MM.1S (cell line): ENCODE data around the gene ZBTB42.

Experiments used
- DNase-seq: peaks from one replicate; pipeline ENCODE4 v3.0.0-alpha.2; 2015
- H2AFZ ChIP-seq: fragments of 300-600 bp; sonication (generic); 2 replicates; pipeline ENCODE4 v1.6.0; 2016; ENCODE audit warnings: antibody characterized with exemption, low read length
- H3F3A ChIP-seq: fragments of 300-600 bp; sonication (generic); 2 replicates; pipeline ENCODE4 v1.6.1; 2016; ENCODE audit warnings: mild to moderate bottlenecking, antibody characterized with exemption, low read length, moderate library complexity, mixed read lengths; ENCODE audit not compliant: insufficient read depth
- H3K27ac ChIP-seq: fragments of 300-600 bp; sonication (generic); 2 replicates; pipeline ENCODE4 v1.5.1; 2016; ENCODE audit warnings: mild to moderate bottlenecking, low read length
- H3K27me3 ChIP-seq: fragments of 300-600 bp; sonication (generic); replicated peaks from 2 replicates; pipeline ENCODE4 v1.6.0; 2016; ENCODE audit warnings: low read length; ENCODE audit not compliant: insufficient read depth
- H3K36me3 ChIP-seq: fragments of 300-600 bp; sonication (generic); replicated peaks from 2 replicates; pipeline ENCODE4 v1.6.1; 2016; ENCODE audit warnings: mild to moderate bottlenecking, low read length, mixed read lengths; ENCODE audit not compliant: insufficient read depth
- H3K4me1 ChIP-seq: fragments of 300-600 bp; sonication (generic); 2 replicates; pipeline ENCODE4 v1.6.1; 2016; ENCODE audit warnings: low read length, mixed read lengths
- H3K4me2 ChIP-seq: fragments of 300-600 bp; sonication (generic); 2 replicates; pipeline ENCODE4 v1.6.0; 2016; ENCODE audit warnings: low read depth, low read length
- H3K4me3 ChIP-seq: fragments of 300-600 bp; sonication (generic); 2 replicates; pipeline ENCODE4 v1.5.1; 2016; ENCODE audit warnings: low read length, mixed read lengths
- H3K79me2 ChIP-seq: fragments of 300-600 bp; sonication (generic); 2 replicates; pipeline ENCODE4 v1.6.1; 2016; ENCODE audit warnings: mixed run types, low read length, mixed read lengths
- H3K9ac ChIP-seq: fragments of 300-600 bp; sonication (generic); 2 replicates; pipeline ENCODE4 v1.6.1; 2016; ENCODE audit warnings: low read length, mixed read lengths
- H3K9me2 ChIP-seq: fragments of 300-600 bp; sonication (generic); replicated peaks from 2 replicates; pipeline ENCODE4 v1.6.1; 2016; ENCODE audit warnings: mild to moderate bottlenecking, low read length, mixed read lengths; ENCODE audit not compliant: insufficient read depth
- H3K9me3 ChIP-seq: fragments of 300-600 bp; sonication (generic); replicated peaks from 2 replicates; pipeline ENCODE4 v1.6.1; 2016; ENCODE audit warnings: mild to moderate bottlenecking, low read length, mixed read lengths; ENCODE audit not compliant: insufficient read depth
- H4K20me1 ChIP-seq: fragments of 300-600 bp; sonication (generic); 2 replicates; pipeline ENCODE4 v1.6.1; 2016; ENCODE audit warnings: mild to moderate bottlenecking, low read length, moderate library complexity, mixed read lengths; ENCODE audit not compliant: insufficient read depth
- EZH2 ChIP-seq: fragments of 300-600 bp; sonication (generic); optimal IDR thresholded peaks from 2 replicates; pipeline ENCODE3; 2017; ENCODE audit warnings: low read depth, mild to moderate bottlenecking, antibody characterized with exemption, low read length, mixed read lengths
- EZH2phosphoT487 ChIP-seq: fragments of 300-600 bp; sonication (generic); IDR thresholded peaks from 2 replicates; pipeline ENCODE4 v1.6.1; 2018; ENCODE audit warnings: antibody characterized with exemption, low read length
- TF ChIP-seq, protein P1 (sequence below): fragments of 300-600 bp; sonication (generic); IDR thresholded peaks from 2 replicates; pipeline ENCODE4 v1.5.1; 2016; ENCODE audit warnings: antibody characterized with exemption, low read length, mixed read lengths

Gene ZBTB42

DNA sequence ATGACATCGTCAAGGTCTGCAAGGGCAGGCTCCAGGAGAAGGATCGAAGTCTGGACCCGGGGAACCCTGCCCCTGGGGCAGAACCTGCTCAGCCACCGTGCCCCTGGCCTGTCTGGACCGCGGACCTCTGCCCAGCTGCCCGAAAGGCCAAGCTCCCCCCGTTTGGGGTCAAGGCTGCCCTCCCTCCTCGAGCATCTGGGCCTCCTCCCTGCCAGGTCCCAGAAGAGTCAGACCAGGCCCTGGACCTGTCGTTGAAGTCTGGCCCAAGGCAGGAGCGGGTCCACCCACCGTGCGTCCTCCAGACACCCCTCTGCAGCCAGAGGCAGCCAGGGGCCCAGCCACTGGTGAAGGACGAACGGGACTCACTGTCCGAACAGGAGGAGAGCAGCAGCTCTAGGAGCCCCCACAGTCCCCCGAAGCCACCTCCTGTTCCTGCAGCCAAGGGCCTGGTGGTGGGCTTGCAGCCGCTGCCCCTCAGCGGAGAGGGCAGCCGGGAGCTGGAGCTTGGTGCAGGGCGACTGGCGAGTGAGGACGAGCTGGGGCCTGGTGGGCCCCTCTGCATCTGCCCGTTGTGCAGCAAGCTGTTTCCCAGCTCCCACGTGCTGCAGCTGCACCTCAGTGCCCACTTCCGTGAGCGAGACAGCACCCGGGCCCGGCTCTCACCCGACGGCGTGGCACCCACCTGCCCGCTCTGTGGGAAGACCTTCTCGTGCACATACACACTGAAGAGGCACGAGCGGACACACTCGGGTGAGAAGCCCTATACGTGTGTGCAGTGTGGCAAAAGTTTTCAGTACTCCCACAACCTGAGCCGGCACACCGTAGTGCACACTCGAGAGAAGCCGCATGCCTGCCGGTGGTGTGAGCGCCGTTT, 856 bp downstream of the ZBTB42 start:
- H2AFZ ChIP-seq = 0 out of 2 replicates have a peak overlapping the region, but pooled peaks have one; percentile 42
- H3K4me3 ChIP-seq = peak overlapping the region; percentile 65
- H3K36me3 ChIP-seq = no peaks in the 10 kb centered on the region
- peak overlapping the region; percentile 87 for H3K4me2 ChIP-seq
- TF ChIP-seq EZH2phosphoT487 (no peak), EZH2 (no peak)
- TF ChIP-seq, protein P1, sequence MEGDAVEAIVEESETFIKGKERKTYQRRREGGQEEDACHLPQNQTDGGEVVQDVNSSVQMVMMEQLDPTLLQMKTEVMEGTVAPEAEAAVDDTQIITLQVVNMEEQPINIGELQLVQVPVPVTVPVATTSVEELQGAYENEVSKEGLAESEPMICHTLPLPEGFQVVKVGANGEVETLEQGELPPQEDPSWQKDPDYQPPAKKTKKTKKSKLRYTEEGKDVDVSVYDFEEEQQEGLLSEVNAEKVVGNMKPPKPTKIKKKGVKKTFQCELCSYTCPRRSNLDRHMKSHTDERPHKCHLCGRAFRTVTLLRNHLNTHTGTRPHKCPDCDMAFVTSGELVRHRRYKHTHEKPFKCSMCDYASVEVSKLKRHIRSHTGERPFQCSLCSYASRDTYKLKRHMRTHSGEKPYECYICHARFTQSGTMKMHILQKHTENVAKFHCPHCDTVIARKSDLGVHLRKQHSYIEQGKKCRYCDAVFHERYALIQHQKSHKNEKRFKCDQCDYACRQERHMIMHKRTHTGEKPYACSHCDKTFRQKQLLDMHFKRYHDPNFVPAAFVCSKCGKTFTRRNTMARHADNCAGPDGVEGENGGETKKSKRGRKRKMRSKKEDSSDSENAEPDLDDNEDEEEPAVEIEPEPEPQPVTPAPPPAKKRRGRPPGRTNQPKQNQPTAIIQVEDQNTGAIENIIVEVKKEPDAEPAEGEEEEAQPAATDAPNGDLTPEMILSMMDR = no peak
- no peak overlapping the region; the same call in 1 of the 2 replicates for H3K9ac ChIP-seq
- H3F3A ChIP-seq = peaks cover 11% of the 10 kb centered on the region
- H3K9me2 ChIP-seq = no peaks in the 10 kb centered on the region
- DNase-seq = no peak
- no peaks in the 10 kb centered on the region for H3K27me3 ChIP-seq
- peaks cover 12% of the 10 kb centered on the region; the same call in 1 of the 2 replicates for H3K4me1 ChIP-seq
- no peak overlapping the region for H3K27ac ChIP-seq
- H3K79me2 ChIP-seq = no peaks in the 10 kb centered on the region
- no peaks in the 10 kb centered on the region for H3K9me3 ChIP-seq
- H4K20me1 ChIP-seq = no peaks in the 10 kb centered on the region

- no peak overlapping the region for H3K4me2 ChIP-seq
- H3K9ac ChIP-seq = no peak overlapping the region
- no peak overlapping the region for H2AFZ ChIP-seq
- H3K27ac ChIP-seq = no peak overlapping the region
- DNase-seq = no peak
- no peaks in the 10 kb centered on the region for H3K27me3 ChIP-seq
- H3K9me2 ChIP-seq = no peaks in the 10 kb centered on the region
- H3K79me2 ChIP-seq = no peaks in the 10 kb centered on the region
- H3K4me1 ChIP-seq = peaks cover 6% of the 10 kb centered on the region; the same call in 1 of the 2 replicates
- no peaks in the 10 kb centered on the region for H3K9me3 ChIP-seq
- TF ChIP-seq, protein P1 = no peak
- TF ChIP-seq EZH2 (no peak), EZH2phosphoT487 (no peak)
- peaks cover 9% of the 10 kb centered on the region for H3F3A ChIP-seq
- no peak overlapping the region for H3K4me3 ChIP-seq
- no peaks in the 10 kb centered on the region for H4K20me1 ChIP-seq
- no peaks in the 10 kb centered on the region for H3K36me3 ChIP-seq
Observed at GRCh38 chr14:104802394-104803184, 1.7 kb downstream of the ZBTB42 start.

DNA sequence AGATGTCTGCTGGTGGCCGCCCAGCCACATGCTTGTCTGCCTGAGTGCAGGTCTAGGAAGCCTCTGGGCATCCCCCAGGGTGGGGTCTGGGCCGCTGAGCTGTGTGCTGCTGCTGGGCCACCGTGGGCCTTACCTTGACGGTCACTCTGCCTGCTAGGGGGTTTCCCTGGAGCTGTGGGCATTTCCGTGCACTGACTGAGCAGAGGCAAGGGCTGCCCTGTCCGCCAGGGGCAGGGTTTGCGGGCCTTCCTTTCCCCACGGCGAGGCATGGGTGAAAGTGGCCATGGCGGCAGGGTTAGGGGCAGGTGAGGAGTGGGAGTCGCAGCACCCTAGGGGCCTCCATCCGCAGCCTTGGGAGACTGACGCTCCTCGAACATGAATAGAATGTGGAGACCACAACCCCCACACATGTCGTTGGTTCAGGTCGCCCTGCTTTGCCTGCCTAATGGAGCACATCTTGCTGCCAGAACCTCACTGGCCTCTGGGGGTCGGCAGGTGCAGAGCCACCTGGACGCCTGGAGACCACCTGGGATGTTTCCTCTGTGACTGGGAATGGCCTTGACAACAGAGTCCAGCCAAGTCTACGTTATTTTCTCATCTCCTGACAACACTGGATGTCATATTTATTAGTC, 2.5 kb downstream of the ZBTB42 start:
- no peaks in the 10 kb centered on the region for H3K79me2 ChIP-seq
- H2AFZ ChIP-seq = no peak overlapping the region
- no peak for DNase-seq
- no peaks in the 10 kb centered on the region for H3K9me3 ChIP-seq
- H3F3A ChIP-seq = peaks cover 9% of the 10 kb centered on the region
- H3K4me2 ChIP-seq = no peak overlapping the region
- no peaks in the 10 kb centered on the region for H4K20me1 ChIP-seq
- no peaks in the 10 kb centered on the region for H3K36me3 ChIP-seq
- no peak for TF ChIP-seq EZH2phosphoT487
- TF ChIP-seq EZH2 = no peak
- TF ChIP-seq, protein P1 = no peak
- H3K27ac ChIP-seq = no peak overlapping the region
- no peak overlapping the region for H3K9ac ChIP-seq
- no peaks in the 10 kb centered on the region for H3K4me1 ChIP-seq
- H3K4me3 ChIP-seq = no peak overlapping the region
- H3K27me3 ChIP-seq = no peaks in the 10 kb centered on the region
- H3K9me2 ChIP-seq = no peaks in the 10 kb centered on the region
